GM12873 (cell line): ENCODE data around the gene DCHS2.
A peak's percentile ranks its signal among the peaks of the same experiment; 100 is the strongest.

Source experiments
- CTCF ChIP-seq: IDR thresholded peaks from 2 replicates; pipeline ENCODE4 v1.5.1; 2012; ENCODE audit warnings: low read depth, mild to moderate bottlenecking, moderate library complexity, low read length, control low read depth; ENCODE audit not compliant: insufficient read depth; ENCODE audit errors: missing control alignments

Gene DCHS2

GRCh38 chr4:154361450-154361849, 130.1 kb downstream of the DCHS2 start:
- no peak for TF ChIP-seq CTCF

GRCh38 chr4:154360491-154360890, 131.1 kb downstream of the DCHS2 start:
- TF ChIP-seq CTCF = no peak

GRCh38 chr4:154354883-154355282, 136.7 kb downstream of the DCHS2 start:
- no peak for TF ChIP-seq CTCF

GRCh38 chr4:154349829-154350228, 141.8 kb downstream of the DCHS2 start:
- TF ChIP-seq CTCF = peak; percentile 46

- TF ChIP-seq CTCF = peak; percentile 46
These were observed 142.9 kb downstream of the DCHS2 start for GRCh38 chr4:154348657-154349056.

- TF ChIP-seq CTCF = no peak
These were observed 146.2 kb downstream of the DCHS2 start for GRCh38 chr4:154345359-154345758.

- TF ChIP-seq CTCF = peak; percentile 53
These were observed 146.9 kb downstream of the DCHS2 start for GRCh38 chr4:154344686-154345085.
